HepG2 (cell line): Measurements from ENCODE around the gene SLC4A2. TPM values are rescaled to one million over a fixed set of nuclear protein-coding genes. Genes with fewer than 3 reads are reported as not detected.

Experiments
- ATF4 ChIP-seq, 2 experiments: fragments of 450-650 bp in 1 of 2; sonication (generic) in 1 of 2; formaldehyde crosslinking; IDR thresholded peaks; 2 replicates each; pipeline versions ENCODE4 v1.5.0 to v1.8.0; 2020 to 2022; ENCODE audit warnings: mild to moderate bottlenecking in 1 of 2, missing genetic modification reagents in 1 of 2
- BRD4 ChIP-seq: sonication (generic); formaldehyde crosslinking; IDR thresholded peaks from 2 replicates; pipeline ENCODE4 v1.4.0; 2020; ENCODE audit warnings: missing genetic modification reagents
- HOMEZ ChIP-seq: IDR thresholded peaks from 2 replicates; pipeline ENCODE4 v1.6.1; 2016; ENCODE audit warnings: low read depth
- KDM5A ChIP-seq: fragments of 200-600 bp; sonication (generic); IDR thresholded peaks from 2 replicates; pipeline ENCODE4 v1.7.0; 2018; ENCODE audit warnings: antibody characterized with exemption, mild to moderate bottlenecking, low read length, borderline replicate concordance
- REPIN1 ChIP-seq: sonication (generic); formaldehyde crosslinking; IDR thresholded peaks from 2 replicates; pipeline ENCODE4 v1.8.0; 2022; ENCODE audit warnings: missing genetic modification reagents, low read depth, mild to moderate bottlenecking, borderline replicate concordance
- STAT6 ChIP-seq: sonication (generic); formaldehyde crosslinking; IDR thresholded peaks from 2 replicates; pipeline ENCODE4 v1.4.0; 2020; ENCODE audit warnings: missing genetic modification reagents, mild to moderate bottlenecking, borderline replicate concordance
- TRIM24 ChIP-seq: sonication (generic); formaldehyde crosslinking; IDR thresholded peaks from 2 replicates; pipeline ENCODE4 v1.8.0; 2022; ENCODE audit warnings: mild to moderate bottlenecking, missing genetic modification reagents
- ZHX2 ChIP-seq, 2 experiments: sonication (generic) in 1 of 2; formaldehyde crosslinking in 1 of 2; IDR thresholded peaks; 2 replicates each; pipeline versions ENCODE4 v1.6.1 to v1.9.0; 2014 to 2022; ENCODE audit warnings: antibody characterized with exemption in 1 of 2, borderline replicate concordance in 1 of 2, inconsistent platforms in 1 of 2, low read depth in 1 of 2, missing genetic modification reagents in 1 of 2
- ZNF441 ChIP-seq: sonication (generic); formaldehyde crosslinking; IDR thresholded peaks from 2 replicates; pipeline ENCODE4 v1.7.0; 2021; ENCODE audit warnings: missing genetic modification reagents, borderline replicate concordance
- ZNF546 ChIP-seq: sonication (generic); formaldehyde crosslinking; conservative IDR thresholded peaks from 2 replicates; pipeline ENCODE4 v1.8.1; 2023; ENCODE audit warnings: mild to moderate bottlenecking, missing genetic modification reagents
- ZNF644 ChIP-seq: IDR thresholded peaks from 2 replicates; pipeline ENCODE4 v1.6.1; 2016; ENCODE audit warnings: low read depth
- ZSCAN12 ChIP-seq: sonication (generic); formaldehyde crosslinking; IDR thresholded peaks from 2 replicates; pipeline ENCODE4 v1.9.0; 2021; ENCODE audit warnings: mild to moderate bottlenecking, missing genetic modification reagents
- polyA plus RNA-seq, 8 experiments: library from polyadenylated mRNA; depleted of rRNA in 3 of 8; stranded (reverse) in 7 of 8; unstranded in 1 of 8; fragments of >200 nt; fragmentation: Illumina TruSeq in 4 of 8; extraction: Trizol in 4 of 8; gene quantifications; 2 replicates each; pipeline versions ENCODE4 v1.2.1 to v1.2.3, GENCODE V29; 2011 to 2016; ENCODE audit warnings: low read depth in 4 of 8, missing spikeins in 1 of 8, mixed read lengths in 1 of 8; ENCODE audit not compliant: insufficient read depth in 1 of 8
- total RNA-seq, 5 experiments: library from RNA; depleted of rRNA; stranded (reverse); fragments of >200 nt; fragmentation: Illumina TruSeq; extraction: Trizol; gene quantifications; 2 replicates each; pipeline ENCODE4 v1.2.3, GENCODE V29; 2016; ENCODE audit warnings: low read depth in 1 of 5
- TF ChIP-seq, protein P1 (sequence below): fragments of 450-650 bp; IDR thresholded peaks from 2 replicates; pipeline ENCODE4 v1.6.1; 2016
- TF ChIP-seq, protein P2 (sequence below): sonication (generic); formaldehyde crosslinking; IDR thresholded peaks from 2 replicates; pipeline ENCODE4 v1.5.0; 2020; ENCODE audit warnings: missing genetic modification reagents

SLC4A2 gene
- total and polyA plus RNA-seq, 2 of the 13 experiments (the other 11 are each of a cell fraction or from before 2014, with no cell fraction given): 51.9 to 73.4 TPM

GRCh38 chr7:151028948-151029501 lies 30.4 kb upstream of the SLC4A2 start (continued):
- TF ChIP-seq ZHX2 (IDR thresholded peaks at IDR 0.05; ENCODE audit: low read depth) (no peak), ZHX2 (CRISPR knock-in tag; IDR thresholded peaks at IDR 0.05; ENCODE audit: borderline replicate concordance) (no peak), BRD4 (CRISPR knock-in tag) (no peak), REPIN1 (CRISPR knock-in tag) (0 out of 2 replicates have a peak, but pooled peaks have one; percentile 3), ZNF644 (no peak), ZNF546 (CRISPR knock-in tag) (no peak), TRIM24 (no peak), STAT6 (0 out of 2 replicates have a peak, but pooled peaks have one; percentile 1), ZSCAN12 (no peak), HOMEZ (CRISPR knock-in tag) (no peak), KDM5A (no peak), ZNF441 (CRISPR knock-in tag) (0 out of 2 replicates have a peak, but pooled peaks have one; percentile 9), ATF4 (CRISPR knock-in tag; IDR thresholded peaks at IDR 0.05) (peak in 1 of 2 experiments; percentile 3; a peak in 1 of 4 replicates)
- TF ChIP-seq, protein P1, sequence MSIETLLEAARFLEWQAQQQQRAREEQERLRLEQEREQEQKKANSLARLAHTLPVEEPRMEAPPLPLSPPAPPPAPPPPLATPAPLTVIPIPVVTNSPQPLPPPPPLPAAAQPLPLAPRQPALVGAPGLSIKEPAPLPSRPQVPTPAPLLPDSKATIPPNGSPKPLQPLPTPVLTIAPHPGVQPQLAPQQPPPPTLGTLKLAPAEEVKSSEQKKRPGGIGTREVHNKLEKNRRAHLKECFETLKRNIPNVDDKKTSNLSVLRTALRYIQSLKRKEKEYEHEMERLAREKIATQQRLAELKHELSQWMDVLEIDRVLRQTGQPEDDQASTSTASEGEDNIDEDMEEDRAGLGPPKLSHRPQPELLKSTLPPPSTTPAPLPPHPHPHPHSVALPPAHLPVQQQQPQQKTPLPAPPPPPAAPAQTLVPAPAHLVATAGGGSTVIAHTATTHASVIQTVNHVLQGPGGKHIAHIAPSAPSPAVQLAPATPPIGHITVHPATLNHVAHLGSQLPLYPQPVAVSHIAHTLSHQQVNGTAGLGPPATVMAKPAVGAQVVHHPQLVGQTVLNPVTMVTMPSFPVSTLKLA: no peak
- TF ChIP-seq, protein P2, sequence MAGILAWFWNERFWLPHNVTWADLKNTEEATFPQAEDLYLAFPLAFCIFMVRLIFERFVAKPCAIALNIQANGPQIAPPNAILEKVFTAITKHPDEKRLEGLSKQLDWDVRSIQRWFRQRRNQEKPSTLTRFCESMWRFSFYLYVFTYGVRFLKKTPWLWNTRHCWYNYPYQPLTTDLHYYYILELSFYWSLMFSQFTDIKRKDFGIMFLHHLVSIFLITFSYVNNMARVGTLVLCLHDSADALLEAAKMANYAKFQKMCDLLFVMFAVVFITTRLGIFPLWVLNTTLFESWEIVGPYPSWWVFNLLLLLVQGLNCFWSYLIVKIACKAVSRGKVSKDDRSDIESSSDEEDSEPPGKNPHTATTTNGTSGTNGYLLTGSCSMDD (CRISPR knock-in tag): no peak
